ENCODE measurements around the gene NRXN3. TPM values are rescaled to one million over a fixed set of nuclear protein-coding genes. Genes with fewer than 3 reads are reported as not detected.

NRXN3 gene
- 0.23 TPM in 1 of 2 replicates, not detected in the other for total RNA-seq (2014; rRNA removed)
- 0.38 TPM for polyA plus RNA-seq (2012)

DNA sequence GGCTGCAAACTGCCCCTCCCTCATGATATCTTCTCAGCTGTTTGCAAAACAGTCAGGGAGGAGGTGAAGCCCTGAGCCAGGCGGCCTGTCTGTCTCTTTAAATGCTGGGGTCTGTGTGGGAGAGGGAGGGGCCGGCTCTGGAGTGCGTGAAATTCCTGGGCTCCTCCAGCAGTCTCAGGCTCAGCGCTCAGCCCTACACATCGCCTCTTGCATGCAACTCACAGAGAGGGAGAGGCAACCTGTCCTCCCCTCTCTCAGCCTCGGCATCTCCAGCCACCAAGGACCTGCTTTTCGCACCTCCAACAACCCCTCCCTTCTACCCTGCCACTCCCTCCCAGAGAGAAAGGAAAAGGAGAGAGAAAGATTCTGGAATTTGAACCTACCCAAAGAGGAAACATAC lies at the start of gene NRXN3:
NRXN3 (plus strand) TSS at position 171 of the 400 bp plus-strand sequence. CDS start 72,721 bp downstream, outside the sequence.
- no peak for DNase-seq (ENCODE audit: low read depth)

- DNase-seq (ENCODE audit: low read depth) = no peak
These were observed 47.7 kb upstream of the NRXN3 start for GRCh38 chr14:78122436-78122835.

DNA sequence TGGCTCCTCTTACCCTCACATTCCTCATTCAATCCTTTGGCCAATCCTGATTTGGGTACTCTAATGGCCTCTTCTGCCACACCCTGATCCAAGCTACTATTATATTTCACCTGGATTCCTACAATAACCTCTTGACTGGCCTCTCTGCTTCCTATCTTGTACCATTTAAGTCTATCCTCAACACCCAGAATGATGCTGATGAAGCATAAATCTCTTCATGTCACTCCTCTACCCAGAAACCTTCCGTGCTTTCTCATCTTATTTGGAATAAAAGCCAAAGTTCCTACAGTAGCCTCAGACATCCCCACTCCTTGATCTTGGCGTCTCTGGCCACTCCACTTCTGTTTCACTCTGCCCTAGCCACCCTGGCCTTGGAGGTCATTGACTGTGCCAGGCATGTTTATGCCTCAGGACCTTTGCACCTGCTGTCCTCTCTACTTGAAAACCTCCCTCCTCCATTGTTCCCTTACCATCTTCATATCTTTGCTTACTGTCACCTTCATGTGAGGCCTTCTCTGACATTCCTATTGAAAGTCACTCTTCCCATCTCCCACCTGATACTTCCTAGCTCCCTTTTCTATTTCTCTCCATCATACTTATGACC lies 46.4 kb upstream of the NRXN3 start:
- DNase-seq (ENCODE audit: low read depth) = no peak

GRCh38 chr14:78127961-78128360 lies 42.2 kb upstream of the NRXN3 start:
- no peak for DNase-seq (ENCODE audit: low read depth)

GRCh38 chr14:78129375-78129774 lies 40.8 kb upstream of the NRXN3 start:
- DNase-seq (ENCODE audit: low read depth) = no peak

- no peak for DNase-seq (ENCODE audit: low read depth)
These were observed 39.8 kb upstream of the NRXN3 start for GRCh38 chr14:78130356-78130755.

- no peak for DNase-seq (ENCODE audit: low read depth)
These were observed 39.0 kb upstream of the NRXN3 start for GRCh38 chr14:78131201-78131600.

DNA sequence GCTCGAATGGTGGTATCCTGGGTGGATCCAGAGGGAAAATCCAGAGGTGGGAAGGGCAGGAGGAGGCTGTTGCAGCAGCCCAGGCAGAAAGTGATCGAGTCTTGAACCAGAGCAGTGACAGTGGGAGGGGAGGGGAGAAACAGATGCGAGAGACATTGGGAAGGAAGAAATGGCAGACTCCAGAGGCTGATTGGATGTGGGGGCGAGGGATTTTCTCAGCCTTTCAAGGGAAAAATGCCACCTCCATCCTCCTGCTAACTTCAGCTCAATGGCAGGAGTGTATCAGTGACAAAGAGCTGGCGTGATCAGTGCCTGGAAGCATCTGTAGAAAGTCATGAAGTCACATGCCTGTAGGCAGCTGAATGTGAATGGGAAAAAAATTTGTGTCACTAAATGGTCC lies 38.6 kb upstream of the NRXN3 start:
- DNase-seq (ENCODE audit: low read depth) = no peak

DNA sequence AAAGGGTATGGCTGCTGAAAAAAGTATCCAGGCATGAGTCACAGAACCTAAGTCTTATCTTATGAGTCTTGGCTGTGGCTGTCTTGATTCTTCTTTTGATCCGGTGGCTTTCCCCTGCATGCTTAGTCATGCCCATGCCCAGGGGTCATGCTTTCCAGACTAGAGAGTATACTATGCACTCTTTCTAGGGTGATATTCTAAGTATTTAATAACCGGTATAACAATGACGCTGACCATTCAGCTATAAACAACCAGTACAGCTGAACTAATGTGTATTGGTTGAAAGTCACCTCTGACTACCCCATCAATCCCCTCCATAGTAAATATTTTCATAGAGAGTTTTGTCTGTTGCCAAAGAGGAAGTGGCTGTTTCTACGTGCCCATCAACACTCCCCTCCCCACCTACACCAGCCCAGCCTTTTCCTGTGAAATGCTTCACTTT lies 34.7 kb upstream of the NRXN3 start:
- no peak for DNase-seq (ENCODE audit: low read depth)

DNA sequence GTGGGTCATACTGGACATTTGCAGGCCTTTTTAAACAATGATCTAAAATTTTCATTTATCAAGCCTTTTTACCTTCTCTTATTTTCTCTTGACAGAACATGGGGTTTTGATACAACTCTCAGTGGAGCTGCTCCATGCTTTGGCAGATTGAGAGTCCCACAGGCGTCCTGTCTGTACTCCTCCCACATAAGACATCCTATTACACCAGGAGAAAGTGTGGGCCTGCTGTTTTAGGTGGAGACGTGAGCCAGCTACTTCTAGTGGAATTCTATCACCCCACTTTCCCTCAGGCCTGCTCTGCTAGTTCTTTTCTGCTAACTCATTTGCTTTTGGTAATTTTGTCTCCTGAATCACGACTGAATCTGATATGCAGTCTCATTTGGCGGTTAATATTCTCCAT lies 33.5 kb upstream of the NRXN3 start:
- no peak for DNase-seq (ENCODE audit: low read depth)

DNA sequence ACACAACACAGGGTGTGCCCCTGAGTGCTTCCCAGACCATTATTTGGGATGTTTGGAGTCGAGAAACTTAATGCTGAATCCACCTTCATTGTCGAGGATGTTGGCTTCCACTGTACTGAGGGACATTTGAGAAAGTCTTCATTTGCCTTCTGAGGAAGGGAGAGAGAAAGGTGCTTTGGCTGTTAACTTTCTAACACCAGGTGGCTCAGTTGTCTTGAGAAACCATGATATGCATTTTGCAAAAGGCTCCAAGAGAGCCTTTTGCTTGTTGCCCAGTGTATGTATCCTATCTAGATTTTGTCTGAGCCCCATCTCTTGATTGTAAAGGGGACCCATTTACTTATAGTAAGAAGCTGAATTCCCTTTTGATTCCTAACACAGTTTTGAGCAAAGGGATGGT lies 28.6 kb upstream of the NRXN3 start:
- no peak for DNase-seq (ENCODE audit: low read depth)

- DNase-seq (ENCODE audit: low read depth) = no peak
These were observed 27.2 kb upstream of the NRXN3 start for GRCh38 chr14:78142998-78143397.

- DNase-seq (ENCODE audit: low read depth) = no peak
These were observed 26.6 kb upstream of the NRXN3 start for GRCh38 chr14:78143489-78144145.

- no peak for DNase-seq (ENCODE audit: low read depth)
These were observed 17.7 kb upstream of the NRXN3 start for GRCh38 chr14:78152201-78153063.

GRCh38 chr14:78153064-78153341 lies 17.2 kb upstream of the NRXN3 start:
- no peak for DNase-seq (ENCODE audit: low read depth)

DNA sequence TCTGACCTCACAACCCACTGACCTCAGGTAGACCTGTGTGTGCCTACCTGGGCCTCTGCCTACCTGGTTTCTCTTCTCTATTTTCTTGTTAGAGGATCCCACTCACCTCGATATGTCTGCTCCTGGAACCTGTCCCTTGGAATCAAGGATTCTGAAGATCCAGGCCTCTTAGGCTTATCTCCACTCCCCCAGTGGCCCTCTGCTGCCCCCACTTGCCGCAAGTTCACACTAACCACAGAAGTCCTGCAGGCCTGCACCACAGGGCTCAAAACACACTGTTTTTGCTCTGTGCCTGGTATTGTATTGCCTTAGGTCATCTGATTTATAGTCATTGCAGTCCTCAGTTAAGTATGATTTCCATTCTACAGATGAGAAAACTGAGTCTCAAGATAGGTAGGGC lies 15.3 kb upstream of the NRXN3 start:
- DNase-seq (ENCODE audit: low read depth) = no peak

GRCh38 chr14:78156196-78156595 lies 14.0 kb upstream of the NRXN3 start:
- no peak for DNase-seq (ENCODE audit: low read depth)

DNA sequence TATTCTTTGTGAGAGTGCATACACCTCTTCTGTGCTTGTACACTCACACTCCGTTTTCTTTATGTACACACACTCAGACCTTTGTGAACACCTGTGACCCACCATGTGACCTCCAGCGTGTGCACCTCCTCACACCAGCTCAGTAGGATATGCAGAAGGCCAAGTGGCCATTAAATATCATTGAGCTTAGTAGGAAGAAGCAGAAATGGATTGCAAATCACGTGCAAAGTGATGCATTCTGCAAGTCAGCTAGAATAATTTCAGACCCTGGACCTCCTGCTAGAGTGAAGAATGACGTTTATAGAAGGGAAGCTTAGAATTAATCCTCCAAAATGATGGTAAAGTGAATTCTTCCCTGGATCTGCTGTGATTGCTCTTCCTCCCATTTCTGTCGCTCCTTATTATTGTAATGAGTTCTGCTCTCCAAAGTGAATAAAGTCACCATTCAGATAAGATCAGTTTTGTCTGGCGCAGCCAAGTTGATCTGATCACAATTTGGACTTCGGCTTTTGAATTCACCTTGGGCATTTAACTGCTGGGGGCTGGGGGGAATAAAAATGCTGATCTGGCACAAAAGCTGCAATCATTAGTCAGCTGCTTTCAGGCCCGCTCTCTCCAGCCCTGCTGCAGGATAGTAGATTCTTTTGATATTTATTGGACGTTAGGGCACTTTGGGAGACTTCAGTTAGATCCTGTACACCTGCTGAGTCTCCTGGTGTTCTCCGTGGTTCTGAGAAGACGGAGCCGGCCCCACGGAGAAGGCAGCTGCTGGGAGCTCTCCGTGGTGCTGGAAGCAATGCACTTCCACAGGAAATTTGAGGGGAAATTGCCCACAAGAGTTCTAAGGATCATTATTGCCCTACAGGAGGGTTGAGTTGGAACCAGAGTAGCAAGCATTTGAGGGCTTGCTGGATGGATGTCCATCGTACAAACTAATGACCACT lies 12.4 kb upstream of the NRXN3 start:
- no peak for DNase-seq (ENCODE audit: low read depth)

GRCh38 chr14:78162202-78162601 lies 8.0 kb upstream of the NRXN3 start:
- DNase-seq (ENCODE audit: low read depth) = no peak

GRCh38 chr14:78164226-78164853 lies 5.8 kb upstream of the NRXN3 start:
- DNase-seq (ENCODE audit: low read depth) = no peak

GRCh38 chr14:78172428-78172827 lies 2.3 kb downstream of the NRXN3 start:
- DNase-seq (ENCODE audit: low read depth) = no peak

Measured in LHCN-M2 (cell line).